ENCODE data around the gene CSF3R. TPM values are rescaled to one million over a fixed set of nuclear protein-coding genes. Genes with fewer than 3 reads are reported as not detected.
A peak's percentile ranks its signal among the peaks of the same experiment; 100 is the strongest.

The CSF3R gene
- polyA plus RNA-seq, 1 donor from 2014 or later = not detected

GRCh38 chr1:36448530-36449056 lies 34.1 kb downstream of the CSF3R start:
- Histone ChIP-seq H3F3A (ENCODE audit: insufficient read depth, low read length, poor library complexity, severe bottlenecking) (no peaks in the 10 kb centered on the region), H3K9ac (ENCODE audit: low read length) (no peak overlapping the region), H3K4me2 (ENCODE audit: low read length) (no peak overlapping the region), H2AFZ (ENCODE audit: low read depth, low read length) (no peak overlapping the region), H3K4me3 (ENCODE audit: low read length) (peak overlapping the region; percentile 33), H3K79me2 (replicated peaks; ENCODE audit: insufficient read depth, low read length) (peaks cover 9% of the 10 kb centered on the region), H3K9me3 (ENCODE audit: low read length) (no peaks in the 10 kb centered on the region), H3K9me2 (ENCODE audit: insufficient read depth, low read length) (no peaks in the 10 kb centered on the region), H3K27ac (ENCODE audit: low read length) (no peak overlapping the region), H3K36me3 (ENCODE audit: insufficient read depth, low read length) (no peaks in the 10 kb centered on the region), H3K27me3 (ENCODE audit: insufficient read depth, low read depth, low read length) (no peaks in the 10 kb centered on the region), H4K20me1 (ENCODE audit: insufficient read depth) (no peaks in the 10 kb centered on the region)
- TF ChIP-seq CTCF (IDR thresholded peaks at IDR 0.05; ENCODE audit: poor library complexity, severe bottlenecking) (peak; percentile 29), MXI1 (conservative IDR thresholded peaks at IDR 0.05; ENCODE audit: poor library complexity, severe bottlenecking) (no peak), RAD21 (conservative IDR thresholded peaks at IDR 0.05) (no peak), EP300 (conservative IDR thresholded peaks at IDR 0.05; ENCODE audit: poor library complexity, severe bottlenecking) (no peak), EZH2 (IDR thresholded peaks at IDR 0.05; ENCODE audit: borderline replicate concordance, insufficient read depth, low read length, poor library complexity, severe bottlenecking) (no peak), POLR2AphosphoS5 (IDR thresholded peaks at IDR 0.05) (no peak)

DNA sequence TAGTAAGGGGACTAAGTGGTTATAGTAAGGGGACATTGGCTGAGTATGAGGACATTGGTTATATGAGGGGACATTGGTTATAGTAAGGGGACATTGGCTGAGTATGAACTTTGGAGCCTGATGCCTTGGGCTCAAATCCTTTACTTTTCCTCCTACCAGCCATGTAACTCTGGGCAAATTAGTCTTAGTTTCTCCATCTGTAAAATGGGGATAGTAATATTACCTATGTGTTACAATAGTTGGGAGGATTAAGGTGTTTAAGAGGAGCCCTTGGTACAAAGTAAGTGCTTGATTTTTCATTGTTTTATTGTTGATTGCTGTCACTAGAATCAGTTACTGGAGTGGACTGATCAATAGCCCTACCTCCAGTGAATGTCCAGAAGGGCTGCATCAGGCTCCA lies 35.3 kb downstream of the CSF3R start:
- no peak overlapping the region for H3K27ac ChIP-seq (ENCODE audit: low read length)
- no peaks in the 10 kb centered on the region for H4K20me1 ChIP-seq (ENCODE audit: insufficient read depth)
- H3K36me3 ChIP-seq (ENCODE audit: insufficient read depth, low read length) = no peaks in the 10 kb centered on the region
- H3K9ac ChIP-seq (ENCODE audit: low read length) = no peak overlapping the region
- TF ChIP-seq RAD21 (conservative IDR thresholded peaks at IDR 0.05) = no peak
- TF ChIP-seq, protein P1, sequence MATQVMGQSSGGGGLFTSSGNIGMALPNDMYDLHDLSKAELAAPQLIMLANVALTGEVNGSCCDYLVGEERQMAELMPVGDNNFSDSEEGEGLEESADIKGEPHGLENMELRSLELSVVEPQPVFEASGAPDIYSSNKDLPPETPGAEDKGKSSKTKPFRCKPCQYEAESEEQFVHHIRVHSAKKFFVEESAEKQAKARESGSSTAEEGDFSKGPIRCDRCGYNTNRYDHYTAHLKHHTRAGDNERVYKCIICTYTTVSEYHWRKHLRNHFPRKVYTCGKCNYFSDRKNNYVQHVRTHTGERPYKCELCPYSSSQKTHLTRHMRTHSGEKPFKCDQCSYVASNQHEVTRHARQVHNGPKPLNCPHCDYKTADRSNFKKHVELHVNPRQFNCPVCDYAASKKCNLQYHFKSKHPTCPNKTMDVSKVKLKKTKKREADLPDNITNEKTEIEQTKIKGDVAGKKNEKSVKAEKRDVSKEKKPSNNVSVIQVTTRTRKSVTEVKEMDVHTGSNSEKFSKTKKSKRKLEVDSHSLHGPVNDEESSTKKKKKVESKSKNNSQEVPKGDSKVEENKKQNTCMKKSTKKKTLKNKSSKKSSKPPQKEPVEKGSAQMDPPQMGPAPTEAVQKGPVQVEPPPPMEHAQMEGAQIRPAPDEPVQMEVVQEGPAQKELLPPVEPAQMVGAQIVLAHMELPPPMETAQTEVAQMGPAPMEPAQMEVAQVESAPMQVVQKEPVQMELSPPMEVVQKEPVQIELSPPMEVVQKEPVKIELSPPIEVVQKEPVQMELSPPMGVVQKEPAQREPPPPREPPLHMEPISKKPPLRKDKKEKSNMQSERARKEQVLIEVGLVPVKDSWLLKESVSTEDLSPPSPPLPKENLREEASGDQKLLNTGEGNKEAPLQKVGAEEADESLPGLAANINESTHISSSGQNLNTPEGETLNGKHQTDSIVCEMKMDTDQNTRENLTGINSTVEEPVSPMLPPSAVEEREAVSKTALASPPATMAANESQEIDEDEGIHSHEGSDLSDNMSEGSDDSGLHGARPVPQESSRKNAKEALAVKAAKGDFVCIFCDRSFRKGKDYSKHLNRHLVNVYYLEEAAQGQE (IDR thresholded peaks at IDR 0.05; ENCODE audit: borderline replicate concordance) = no peak
- no peak for TF ChIP-seq EP300 (conservative IDR thresholded peaks at IDR 0.05; ENCODE audit: poor library complexity, severe bottlenecking)
- TF ChIP-seq CTCF (IDR thresholded peaks at IDR 0.05; ENCODE audit: poor library complexity, severe bottlenecking) = no peak
- TF ChIP-seq MXI1 (conservative IDR thresholded peaks at IDR 0.05; ENCODE audit: poor library complexity, severe bottlenecking) = no peak
- no peak for TF ChIP-seq EZH2 (IDR thresholded peaks at IDR 0.05; ENCODE audit: borderline replicate concordance, insufficient read depth, low read length, poor library complexity, severe bottlenecking)
- TF ChIP-seq SMC3 (conservative IDR thresholded peaks at IDR 0.05; ENCODE audit: poor library complexity) = no peak
- TF ChIP-seq POLR2AphosphoS5 (IDR thresholded peaks at IDR 0.05) = no peak
- TF ChIP-seq TAF1 (IDR thresholded peaks at IDR 0.05; ENCODE audit: low read depth) = no peak
- peaks cover 9% of the 10 kb centered on the region for H3K79me2 ChIP-seq (replicated peaks; ENCODE audit: insufficient read depth, low read length)
- H3F3A ChIP-seq (ENCODE audit: insufficient read depth, low read length, poor library complexity, severe bottlenecking) = no peaks in the 10 kb centered on the region
- H3K9me3 ChIP-seq (ENCODE audit: low read length) = no peaks in the 10 kb centered on the region
- H3K9me2 ChIP-seq (ENCODE audit: insufficient read depth, low read length) = no peaks in the 10 kb centered on the region
- no peak overlapping the region for H3K4me2 ChIP-seq (ENCODE audit: low read length)
- no peak overlapping the region for H2AFZ ChIP-seq (ENCODE audit: low read depth, low read length)
- H3K4me3 ChIP-seq (ENCODE audit: low read length) = no peak overlapping the region
- H3K27me3 ChIP-seq (ENCODE audit: insufficient read depth, low read depth, low read length) = no peaks in the 10 kb centered on the region
